ENCODE data around the gene RBM44. TPM values are rescaled to one million over a fixed set of nuclear protein-coding genes. Genes with fewer than 3 reads are reported as not detected.

RBM44 gene
- total RNA-seq, 1 experiment from 2014 or later = 1.0 TPM

GRCh38 chr2:237878321-237879057 is 79.9 kb downstream of the RBM44 start:
- TF ChIP-seq CTCF (IDR thresholded peaks at IDR 0.05; ENCODE audit: unreplicated experiment) = no peak
- CTCF ChIA-PET = interaction anchor here (0.6 kb wide), 1 partner anchor 1671 kb away, joined by 5 read pairs; no protein-coding TSS in a partner anchor

GRCh38 chr2:237879058-237879430 is 80.5 kb downstream of the RBM44 start:
- H3K27me3 Mint-ChIP-seq (ENCODE audit: unreplicated experiment) = no peaks in the 10 kb centered on the region
- TF ChIP-seq CTCF (IDR thresholded peaks at IDR 0.05; ENCODE audit: unreplicated experiment) = no peak
- H3K9me3 Mint-ChIP-seq (ENCODE audit: low read depth, unreplicated experiment) = no peaks in the 10 kb centered on the region
- H3K4me3 Mint-ChIP-seq (ENCODE audit: low read depth, unreplicated experiment) = no peak overlapping the region
- CTCF ChIA-PET = interaction anchor here (0.6 kb wide), 1 partner anchor 1672 kb away, joined by 5 read pairs; no protein-coding TSS in a partner anchor
- no peaks in the 10 kb centered on the region for H3K4me1 Mint-ChIP-seq (ENCODE audit: low read depth, unreplicated experiment)
- H3K36me3 Mint-ChIP-seq (ENCODE audit: insufficient read depth, unreplicated experiment) = no peaks in the 10 kb centered on the region
- H3K27ac Mint-ChIP-seq (ENCODE audit: unreplicated experiment) = no peak overlapping the region
- intact Hi-C loops (cut with micrococcal nuclease; ENCODE audit: unreplicated experiment) = no loop called here
- BruUV-seq (replicated peaks) = no TSS peak
- no peak for DNase-seq

More at GRCh38 chr2:237878321-237879057, 79.9 kb downstream of the RBM44 start:
- Mint-ChIP-seq H3K9me3 (ENCODE audit: low read depth, unreplicated experiment) (no peaks in the 10 kb centered on the region), H3K27me3 (ENCODE audit: unreplicated experiment) (no peaks in the 10 kb centered on the region), H3K36me3 (ENCODE audit: insufficient read depth, unreplicated experiment) (no peaks in the 10 kb centered on the region), H3K27ac (ENCODE audit: unreplicated experiment) (no peak overlapping the region), H3K4me3 (ENCODE audit: low read depth, unreplicated experiment) (no peak overlapping the region), H3K4me1 (ENCODE audit: low read depth, unreplicated experiment) (no peaks in the 10 kb centered on the region)
- no peak for DNase-seq
- no TSS peak for BruUV-seq (replicated peaks)
- intact Hi-C loops (cut with micrococcal nuclease; ENCODE audit: unreplicated experiment) = no loop called here

GRCh38 chr2:237879991-237880560 is 81.5 kb downstream of the RBM44 start:
- no peak for TF ChIP-seq CTCF (IDR thresholded peaks at IDR 0.05; ENCODE audit: unreplicated experiment)
- no peaks in the 10 kb centered on the region for H3K27me3 Mint-ChIP-seq (ENCODE audit: unreplicated experiment)
- DNase-seq = no peak
- CTCF ChIA-PET = no interaction called here
- no peaks in the 10 kb centered on the region for H3K36me3 Mint-ChIP-seq (ENCODE audit: insufficient read depth, unreplicated experiment)
- no peak overlapping the region for H3K4me3 Mint-ChIP-seq (ENCODE audit: low read depth, unreplicated experiment)
- H3K4me1 Mint-ChIP-seq (ENCODE audit: low read depth, unreplicated experiment) = no peaks in the 10 kb centered on the region
- BruUV-seq (replicated peaks) = no TSS peak
- no peak overlapping the region for H3K27ac Mint-ChIP-seq (ENCODE audit: unreplicated experiment)
- no peaks in the 10 kb centered on the region for H3K9me3 Mint-ChIP-seq (ENCODE audit: low read depth, unreplicated experiment)
- intact Hi-C loops (cut with micrococcal nuclease; ENCODE audit: unreplicated experiment) = no loop called here

GRCh38 chr2:237882510-237883481 is 84.2 kb downstream of the RBM44 start:
- Mint-ChIP-seq H3K4me1 (ENCODE audit: low read depth, unreplicated experiment) (no peaks in the 10 kb centered on the region), H3K27me3 (ENCODE audit: unreplicated experiment) (no peaks in the 10 kb centered on the region), H3K27ac (ENCODE audit: unreplicated experiment) (no peak overlapping the region), H3K4me3 (ENCODE audit: low read depth, unreplicated experiment) (no peak overlapping the region), H3K36me3 (ENCODE audit: insufficient read depth, unreplicated experiment) (no peaks in the 10 kb centered on the region), H3K9me3 (ENCODE audit: low read depth, unreplicated experiment) (no peaks in the 10 kb centered on the region)
- intact Hi-C loops (cut with micrococcal nuclease; ENCODE audit: unreplicated experiment) = no loop called here
- CTCF ChIA-PET = no interaction called here
- no peak for DNase-seq
- no TSS peak for BruUV-seq (replicated peaks)
- no peak for TF ChIP-seq CTCF (IDR thresholded peaks at IDR 0.05; ENCODE audit: unreplicated experiment)
